GM18519 (cell line): ENCODE data around the gene CNTNAP5.

Experiments
- ATAC-seq: cut with Tn5 transposase; IDR thresholded peaks from one replicate; pipeline ENCODE4 v1.9.1; 2021; ENCODE audit warnings: mild to moderate bottlenecking, moderate library complexity; ENCODE audit not compliant: unreplicated experiment, low FRiP score

The CNTNAP5 gene

GRCh38 chr2:124582387-124582786 lies 557.3 kb downstream of the CNTNAP5 start:
- no peak for ATAC-seq

- no peak for ATAC-seq
These were observed 559.5 kb downstream of the CNTNAP5 start for GRCh38 chr2:124584615-124585014.

- ATAC-seq, result no peak
These were observed 560.2 kb downstream of the CNTNAP5 start for GRCh38 chr2:124585277-124585676.

- no peak for ATAC-seq
These were observed 561.1 kb downstream of the CNTNAP5 start for GRCh38 chr2:124586210-124586609.

- ATAC-seq, result no peak
These were observed 561.7 kb downstream of the CNTNAP5 start for GRCh38 chr2:124586835-124587234.

GRCh38 chr2:124589971-124590370 lies 564.9 kb downstream of the CNTNAP5 start:
- no peak for ATAC-seq

GRCh38 chr2:124602759-124603158 lies 577.7 kb downstream of the CNTNAP5 start:
- ATAC-seq, result no peak

GRCh38 chr2:124604940-124605339 lies 579.9 kb downstream of the CNTNAP5 start:
- no peak for ATAC-seq

- ATAC-seq, result no peak
These were observed 582.6 kb downstream of the CNTNAP5 start for GRCh38 chr2:124607679-124608078.

GRCh38 chr2:124609667-124610066 lies 584.6 kb downstream of the CNTNAP5 start:
- ATAC-seq, result no peak

- no peak for ATAC-seq
These were observed 585.1 kb downstream of the CNTNAP5 start for GRCh38 chr2:124610141-124610540.

- no peak for ATAC-seq
These were observed 585.8 kb downstream of the CNTNAP5 start for GRCh38 chr2:124610866-124611265.

GRCh38 chr2:124623560-124623959 lies 598.5 kb downstream of the CNTNAP5 start:
- no peak for ATAC-seq

- no peak for ATAC-seq
These were observed 600.5 kb downstream of the CNTNAP5 start for GRCh38 chr2:124625561-124625960.

- no peak for ATAC-seq
These were observed 601.9 kb downstream of the CNTNAP5 start for GRCh38 chr2:124626993-124627392.

GRCh38 chr2:124633812-124634211 lies 608.7 kb downstream of the CNTNAP5 start:
- ATAC-seq, result no peak

- no peak for ATAC-seq
These were observed 614.4 kb downstream of the CNTNAP5 start for GRCh38 chr2:124639524-124639923.

- ATAC-seq, result no peak
These were observed 615.2 kb downstream of the CNTNAP5 start for GRCh38 chr2:124640221-124640750.

- no peak for ATAC-seq
These were observed 621.2 kb downstream of the CNTNAP5 start for GRCh38 chr2:124646166-124646815.

GRCh38 chr2:124647245-124647644 lies 622.2 kb downstream of the CNTNAP5 start:
- ATAC-seq, result no peak

GRCh38 chr2:124647663-124648062 lies 622.6 kb downstream of the CNTNAP5 start:
- ATAC-seq, result no peak

GRCh38 chr2:124649001-124649400 lies 623.9 kb downstream of the CNTNAP5 start:
- no peak for ATAC-seq

GRCh38 chr2:124652099-124652498 lies 627.0 kb downstream of the CNTNAP5 start:
- no peak for ATAC-seq
